ENCODE data around the gene PDE6H. TPM values are rescaled to one million over a fixed set of nuclear protein-coding genes. Genes with fewer than 3 reads are reported as not detected.

PDE6H gene
- total RNA-seq, 1 donor from 2014 or later, result not detected

DNA sequence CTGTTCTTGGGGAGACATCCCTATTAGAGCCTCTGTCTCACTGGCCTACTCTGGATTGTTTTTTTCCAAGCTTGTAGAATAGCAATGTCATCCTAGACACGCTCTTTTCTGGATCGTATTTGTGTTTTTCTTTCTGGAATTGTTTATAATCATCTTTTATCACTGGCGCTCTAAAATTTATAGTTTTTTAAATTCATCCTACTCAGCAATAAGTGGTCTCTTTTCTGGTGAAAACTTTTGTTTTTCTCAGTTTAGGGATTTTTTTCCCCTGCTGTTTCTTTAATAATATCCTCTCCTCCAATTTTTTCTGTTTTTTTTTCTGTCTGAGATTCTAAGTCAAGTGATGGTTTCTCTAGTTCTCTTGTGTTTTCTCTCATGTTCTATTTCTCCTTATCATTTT lies 25.2 kb downstream of the PDE6H start:
- Mint-ChIP-seq H3K36me3 (ENCODE audit: low read depth) (no peaks in the 10 kb centered on the region), H3K27ac (ENCODE audit: unreplicated experiment) (peak overlapping the region; percentile 68), H3K9me3 (ENCODE audit: low read depth) (no peaks in the 10 kb centered on the region), H3K27me3 (ENCODE audit: low read depth) (no peaks in the 10 kb centered on the region), H3K4me3 (ENCODE audit: unreplicated experiment) (no peak overlapping the region), H3K4me1 (ENCODE audit: low read depth) (peaks cover 56% of the 10 kb centered on the region)
- no peak for DNase-seq (ENCODE audit: low spot score)
- TF ChIP-seq, protein P1, sequence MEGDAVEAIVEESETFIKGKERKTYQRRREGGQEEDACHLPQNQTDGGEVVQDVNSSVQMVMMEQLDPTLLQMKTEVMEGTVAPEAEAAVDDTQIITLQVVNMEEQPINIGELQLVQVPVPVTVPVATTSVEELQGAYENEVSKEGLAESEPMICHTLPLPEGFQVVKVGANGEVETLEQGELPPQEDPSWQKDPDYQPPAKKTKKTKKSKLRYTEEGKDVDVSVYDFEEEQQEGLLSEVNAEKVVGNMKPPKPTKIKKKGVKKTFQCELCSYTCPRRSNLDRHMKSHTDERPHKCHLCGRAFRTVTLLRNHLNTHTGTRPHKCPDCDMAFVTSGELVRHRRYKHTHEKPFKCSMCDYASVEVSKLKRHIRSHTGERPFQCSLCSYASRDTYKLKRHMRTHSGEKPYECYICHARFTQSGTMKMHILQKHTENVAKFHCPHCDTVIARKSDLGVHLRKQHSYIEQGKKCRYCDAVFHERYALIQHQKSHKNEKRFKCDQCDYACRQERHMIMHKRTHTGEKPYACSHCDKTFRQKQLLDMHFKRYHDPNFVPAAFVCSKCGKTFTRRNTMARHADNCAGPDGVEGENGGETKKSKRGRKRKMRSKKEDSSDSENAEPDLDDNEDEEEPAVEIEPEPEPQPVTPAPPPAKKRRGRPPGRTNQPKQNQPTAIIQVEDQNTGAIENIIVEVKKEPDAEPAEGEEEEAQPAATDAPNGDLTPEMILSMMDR (IDR thresholded peaks at IDR 0.05), result no peak

DNA sequence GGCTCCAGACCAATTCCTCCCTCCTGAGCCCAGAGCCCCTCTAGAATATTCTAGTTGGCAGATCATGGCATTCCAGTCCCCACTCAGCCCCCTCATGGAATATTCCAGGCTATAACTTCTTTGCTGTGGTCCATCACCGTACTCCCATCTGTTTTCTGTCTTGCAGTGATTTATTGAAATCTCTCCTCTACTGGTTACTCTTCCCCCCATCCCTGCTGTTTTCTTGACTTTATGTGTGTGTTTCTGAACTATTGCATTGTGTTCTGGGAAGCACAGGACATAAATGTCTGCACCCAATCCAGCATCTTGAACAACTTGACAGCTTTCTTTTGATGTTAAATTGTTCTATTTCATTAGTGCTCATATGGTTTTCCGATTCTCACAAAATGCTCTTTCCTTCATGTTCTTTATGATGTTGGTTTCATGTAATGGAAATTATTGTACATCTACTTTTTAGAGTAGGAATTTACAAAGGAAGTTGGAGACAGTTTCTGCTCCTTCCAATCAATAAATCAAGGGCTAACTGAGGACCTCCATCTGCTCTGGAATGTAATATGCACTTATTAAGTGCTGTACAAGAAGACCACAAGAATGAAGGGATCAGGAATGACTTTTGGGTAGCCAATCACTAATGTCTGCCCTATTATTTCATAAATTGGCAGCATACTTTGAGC lies 26.3 kb downstream of the PDE6H start:
- DNase-seq (ENCODE audit: low spot score), result no peak
- Mint-ChIP-seq H3K4me1 (ENCODE audit: low read depth) (peaks cover 47% of the 10 kb centered on the region), H3K4me3 (ENCODE audit: unreplicated experiment) (no peak overlapping the region), H3K27me3 (ENCODE audit: low read depth) (no peaks in the 10 kb centered on the region), H3K27ac (ENCODE audit: unreplicated experiment) (peak overlapping the region; percentile 76), H3K9me3 (ENCODE audit: low read depth) (no peaks in the 10 kb centered on the region), H3K36me3 (ENCODE audit: low read depth) (no peaks in the 10 kb centered on the region)
- TF ChIP-seq, protein P1 (IDR thresholded peaks at IDR 0.05), result no peak

DNA sequence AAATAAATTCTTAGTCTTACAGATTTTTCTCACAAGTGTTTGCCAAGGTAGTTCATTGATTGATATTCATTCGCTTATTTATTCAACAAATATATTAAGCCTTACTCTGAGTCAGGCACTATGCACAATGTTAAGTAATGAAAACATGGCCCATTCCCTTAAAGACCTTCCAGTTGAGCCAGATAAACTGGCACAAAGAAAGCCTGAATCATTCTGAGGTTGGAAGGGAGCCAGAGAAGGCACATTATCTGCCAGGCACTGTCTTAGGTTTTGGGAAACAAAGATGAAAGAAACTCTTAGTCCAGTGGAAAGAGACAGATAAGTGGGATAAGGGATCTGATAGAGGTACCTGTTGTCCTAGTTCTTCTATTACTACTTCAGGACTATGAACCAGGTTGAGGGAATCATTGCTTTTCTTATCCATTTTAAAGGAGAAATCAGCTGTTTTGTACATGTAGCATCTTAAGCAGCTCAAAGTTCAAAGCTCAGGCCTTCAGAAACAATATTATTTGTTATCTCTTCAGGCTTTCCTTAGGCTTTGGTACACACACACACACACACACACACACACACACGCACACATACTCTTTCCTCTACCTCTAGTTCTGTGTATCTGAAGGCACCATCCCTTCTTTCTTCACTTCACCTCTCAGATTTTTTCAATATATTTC lies 27.0 kb downstream of the PDE6H start:
- Mint-ChIP-seq H3K36me3 (ENCODE audit: low read depth) (no peaks in the 10 kb centered on the region), H3K9me3 (ENCODE audit: low read depth) (no peaks in the 10 kb centered on the region), H3K4me3 (ENCODE audit: unreplicated experiment) (no peak overlapping the region), H3K4me1 (ENCODE audit: low read depth) (peaks cover 41% of the 10 kb centered on the region), H3K27me3 (ENCODE audit: low read depth) (no peaks in the 10 kb centered on the region), H3K27ac (ENCODE audit: unreplicated experiment) (no peak overlapping the region)
- TF ChIP-seq, protein P1 (IDR thresholded peaks at IDR 0.05), result no peak
- no peak for DNase-seq (ENCODE audit: low spot score)

DNA sequence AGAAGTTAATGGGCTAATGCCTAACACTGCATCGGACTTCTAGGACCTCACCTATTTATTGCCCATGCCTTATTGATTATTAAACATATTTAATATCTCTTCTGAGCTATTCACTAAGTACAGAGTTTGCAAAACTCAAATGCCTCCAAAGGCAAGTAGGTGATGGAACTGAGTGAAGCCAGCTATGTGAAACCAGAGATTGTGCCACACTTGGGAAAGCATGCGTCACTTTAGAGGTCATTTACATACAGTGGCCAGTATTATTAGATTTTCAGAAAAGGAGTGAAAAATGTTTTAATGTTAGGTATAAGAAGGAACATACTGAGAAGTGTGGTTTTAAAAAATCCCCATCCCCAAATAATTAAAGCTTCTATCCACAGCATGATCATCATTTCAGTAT lies 27.7 kb downstream of the PDE6H start:
- TF ChIP-seq, protein P1 (IDR thresholded peaks at IDR 0.05), result no peak
- Mint-ChIP-seq H3K9me3 (ENCODE audit: low read depth) (no peaks in the 10 kb centered on the region), H3K4me3 (ENCODE audit: unreplicated experiment) (no peak overlapping the region), H3K4me1 (ENCODE audit: low read depth) (peaks cover 35% of the 10 kb centered on the region), H3K27me3 (ENCODE audit: low read depth) (no peaks in the 10 kb centered on the region), H3K27ac (ENCODE audit: unreplicated experiment) (no peak overlapping the region), H3K36me3 (ENCODE audit: low read depth) (no peaks in the 10 kb centered on the region)
- no peak for DNase-seq (ENCODE audit: low spot score)

DNA sequence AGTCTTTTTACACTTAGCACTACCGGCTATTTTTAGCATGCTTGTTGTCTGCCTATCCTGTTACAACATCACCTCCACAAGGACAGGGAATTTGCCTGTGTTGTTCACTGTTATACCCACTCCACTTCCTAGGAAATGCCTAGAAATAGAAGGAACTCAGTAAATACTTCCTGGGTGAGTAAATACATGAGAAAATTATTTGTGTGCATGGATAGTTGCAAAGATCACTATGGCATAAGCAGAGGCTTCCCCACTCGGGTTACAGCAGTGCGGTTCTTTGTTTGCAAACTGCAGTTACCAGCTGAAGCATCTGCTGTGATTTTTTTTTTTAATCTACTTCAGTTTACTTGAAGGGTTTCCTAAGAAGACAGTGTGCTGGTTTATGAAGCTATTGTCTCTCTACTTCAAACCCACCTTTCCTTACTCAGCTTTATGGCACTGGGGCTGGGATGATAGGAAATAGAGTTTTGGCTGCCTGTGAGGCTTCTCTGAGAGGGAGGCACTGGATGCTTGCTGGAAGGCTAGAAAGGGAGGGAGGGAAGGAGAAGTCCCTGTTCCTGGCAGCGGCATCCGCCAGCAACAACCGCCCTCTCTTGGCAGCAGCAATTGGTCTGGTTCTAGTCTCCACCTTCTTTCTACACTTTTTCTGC lies 29.0 kb downstream of the PDE6H start:
- H3K9me3 Mint-ChIP-seq (ENCODE audit: low read depth), result no peaks in the 10 kb centered on the region
- peak overlapping the region; percentile 38 for H3K27ac Mint-ChIP-seq (ENCODE audit: unreplicated experiment)
- no peaks in the 10 kb centered on the region for H3K36me3 Mint-ChIP-seq (ENCODE audit: low read depth)
- H3K4me3 Mint-ChIP-seq (ENCODE audit: unreplicated experiment), result no peak overlapping the region
- TF ChIP-seq, protein P1 (IDR thresholded peaks at IDR 0.05), result peak; percentile 34
- peaks cover 33% of the 10 kb centered on the region for H3K4me1 Mint-ChIP-seq (ENCODE audit: low read depth)
- no peaks in the 10 kb centered on the region for H3K27me3 Mint-ChIP-seq (ENCODE audit: low read depth)
- DNase-seq (ENCODE audit: low spot score), result no peak
